GM21619 (cell line): ENCODE measurements around the gene EFTUD2.
"Not testable (repeated sequence)": the region's sequence is repeated elsewhere in the genome, so short reads cannot be mapped to it uniquely, and the experiment has no call there.

Experiments used
- ATAC-seq: cut with Tn5 transposase; IDR thresholded peaks from one replicate; pipeline ENCODE4 v1.9.1; 2021; ENCODE audit not compliant: unreplicated experiment

The EFTUD2 gene

GRCh38 chr17:44818508-44818907 is 80.7 kb downstream of the EFTUD2 start:
- ATAC-seq = not testable (repeated sequence)

GRCh38 chr17:44812263-44812662 is 87.0 kb downstream of the EFTUD2 start:
- no peak for ATAC-seq

GRCh38 chr17:44808656-44809388 is 90.4 kb downstream of the EFTUD2 start:
- not testable (repeated sequence) for ATAC-seq

GRCh38 chr17:44808156-44808555 is 91.1 kb downstream of the EFTUD2 start:
- no peak for ATAC-seq

GRCh38 chr17:44807817-44808155 is 91.5 kb downstream of the EFTUD2 start:
- ATAC-seq = no peak

- no peak for ATAC-seq
These were observed 92.0 kb downstream of the EFTUD2 start for GRCh38 chr17:44807093-44807816.

- no peak for ATAC-seq
These were observed 94.7 kb downstream of the EFTUD2 start for GRCh38 chr17:44804302-44805089.

- ATAC-seq = no peak
These were observed 97.4 kb downstream of the EFTUD2 start for GRCh38 chr17:44801880-44802279.
